Liver (tissue), 9 donors: ENCODE measurements around the gene TAPBP. TPM values are rescaled to one million over a fixed set of nuclear protein-coding genes. Genes with fewer than 3 reads are reported as not detected.
A peak's percentile ranks its signal among the peaks of the same experiment; 100 is the strongest.

ENCODE experiments used
- DNase-seq: peaks from one replicate; pipeline ENCODE4 v3.0.0-alpha.2; 2017; ENCODE audit warnings: low spot score
- H3K27ac ChIP-seq, 2 donors: one replicate each; pipeline ENCODE4 v1.7.0; 2013; ENCODE audit warnings: inconsistent platforms in 2 of 2, low read length in 2 of 2, control low read depth in 1 of 2, low read depth in 1 of 2, mild to moderate bottlenecking in 1 of 2
- H3K27me3 ChIP-seq, 4 donors: one replicate each; pipeline versions ENCODE4 v1.6.1 to v1.7.0; 2013; ENCODE audit warnings: low read length in 3 of 4, inconsistent platforms in 1 of 4, mild to moderate bottlenecking in 1 of 4, moderate library complexity in 1 of 4; ENCODE audit not compliant: control insufficient read depth in 4 of 4, insufficient read depth in 4 of 4
- H3K36me3 ChIP-seq, 4 donors: one replicate each; pipeline versions ENCODE4 v1.6.1 to v1.7.0; 2013; ENCODE audit warnings: low read length in 3 of 4, mild to moderate bottlenecking in 3 of 4, low read depth in 1 of 4, moderate library complexity in 1 of 4; ENCODE audit not compliant: control insufficient read depth in 4 of 4, insufficient read depth in 3 of 4
- H3K4me1 ChIP-seq, 4 donors: one replicate each; pipeline versions ENCODE4 v1.6.1 to v1.7.0; 2013; ENCODE audit warnings: low read length in 3 of 4, mild to moderate bottlenecking in 3 of 4, moderate library complexity in 1 of 4; ENCODE audit not compliant: control insufficient read depth in 4 of 4, insufficient read depth in 4 of 4
- H3K4me3 ChIP-seq, 3 donors: one replicate each; pipeline versions ENCODE4 v1.6.1 to v1.7.0; 2013; ENCODE audit warnings: low read length in 3 of 3, control low read depth in 1 of 3, low read depth in 1 of 3, mild to moderate bottlenecking in 1 of 3
- H3K9ac ChIP-seq, 2 donors: one replicate each; pipeline ENCODE4 v1.7.0; 2013; ENCODE audit warnings: low read length in 2 of 2, mild to moderate bottlenecking in 2 of 2, moderate library complexity in 2 of 2, control low read depth in 1 of 2, low read depth in 1 of 2
- H3K9me3 ChIP-seq, 4 donors: one replicate each; pipeline versions ENCODE4 v1.6.1 to v1.7.0; 2013; ENCODE audit warnings: low read length in 3 of 4; ENCODE audit not compliant: control insufficient read depth in 4 of 4
- ATF3 ChIP-seq: IDR thresholded peaks from 2 replicates; pipeline ENCODE4 v1.6.1; 2016; ENCODE audit warnings: antibody characterized with exemption
- CTCF ChIP-seq: fragments of 150-350 bp; IDR thresholded peaks from 2 replicates; pipeline ENCODE4 v1.5.1; 2017; ENCODE audit warnings: improper control_type of control experiment, low read depth, low read length; ENCODE audit not compliant: missing input control
- EGR1 ChIP-seq, 2 donors: IDR thresholded peaks; 2 replicates each; pipeline ENCODE4 v1.6.1; 2016 to 2018; ENCODE audit warnings: antibody characterized with exemption in 2 of 2, low read depth in 2 of 2
- FOXA1 ChIP-seq: IDR thresholded peaks from 2 replicates; pipeline ENCODE4 v1.6.1; 2016; ENCODE audit warnings: antibody characterized with exemption
- HNF4A ChIP-seq, 2 donors: conservative IDR thresholded peaks; 2 replicates each; pipeline ENCODE4 v1.6.1; 2016; ENCODE audit warnings: antibody characterized with exemption in 2 of 2, mild to moderate bottlenecking in 2 of 2
- HNF4G ChIP-seq: IDR thresholded peaks from 2 replicates; pipeline ENCODE4 v1.6.1; 2016; ENCODE audit warnings: antibody characterized with exemption
- MAX ChIP-seq: IDR thresholded peaks from 2 replicates; pipeline ENCODE4 v1.6.1; 2016; ENCODE audit warnings: antibody characterized with exemption
- NR2F2 ChIP-seq: IDR thresholded peaks from 2 replicates; pipeline ENCODE4 v1.6.1; 2016; ENCODE audit warnings: antibody characterized with exemption
- REST ChIP-seq: IDR thresholded peaks from 2 replicates; pipeline ENCODE4 v1.6.1; 2016; ENCODE audit warnings: antibody characterized with exemption, mild to moderate bottlenecking
- RXRA ChIP-seq, 2 donors: IDR thresholded peaks; 2 replicates each; pipeline ENCODE4 v1.6.1; 2017 to 2018; ENCODE audit warnings: antibody characterized with exemption in 2 of 2, mild to moderate bottlenecking in 1 of 2
- SP1 ChIP-seq: IDR thresholded peaks from 2 replicates; pipeline ENCODE4 v1.6.1; 2018; ENCODE audit warnings: antibody characterized with exemption, mild to moderate bottlenecking
- TAF1 ChIP-seq: conservative IDR thresholded peaks from 2 replicates; pipeline ENCODE4 v1.6.1; 2016; ENCODE audit warnings: antibody characterized with exemption, mild to moderate bottlenecking
- YY1 ChIP-seq: IDR thresholded peaks from 2 replicates; pipeline ENCODE4 v1.6.1; 2016; ENCODE audit warnings: antibody characterized with exemption, mild to moderate bottlenecking
- ZBTB33 ChIP-seq: IDR thresholded peaks from 2 replicates; pipeline ENCODE4 v1.6.1; 2016; ENCODE audit warnings: antibody characterized with exemption
- WGBS: extraction: QIAGEN DNeasy Blood & Tissue Kit; methylation state at CpG from one replicate; pipeline ENCODE4 v1.1.7; 2013; 5-methylcytosine and 5-hydroxymethylcytosine counted together
- polyA plus RNA-seq, 2 donors: library from polyadenylated mRNA; stranded (reverse) in 1 of 2; unstranded in 1 of 2; fragments of 200-250 nt in 1 of 2; fragments of >200 nt in 1 of 2; fragmentation: Nextera tagmentation in 1 of 2; extraction: Ambion mirVana in 1 of 2; gene quantifications; one replicate each; pipeline versions ENCODE4 v1.2.1 to v1.2.3, GENCODE V29; 2013 to 2015
- total RNA-seq, 2 donors: library from RNA; depleted of rRNA; stranded (reverse); fragments of >200 nt; gene quantifications; one replicate each; pipeline ENCODE4 v1.2.3, GENCODE V29; 2014
- donor health status: healthy.
- donor health status: healthy.
- donor health status: healthy.
- donor health status: healthy.
- donor health status: healthy.

Gene TAPBP
- total and polyA plus RNA-seq, 4 donors = 47.9 to 74.0 (median 51.0) TPM

- H3K4me1 ChIP-seq = peaks cover 10 to 23% (median 20%) of the 10 kb centered on the region in 4 donors
- WGBS = 17% methylated on average over 21 of the region's 21 CpGs
- H3K36me3 ChIP-seq = peaks cover 7 to 48% (median 19%) of the 10 kb centered on the region in 4 donors
- H3K9me3 ChIP-seq = no peaks in the 10 kb centered on the region
- H3K27ac ChIP-seq = peak overlapping the region; percentile 85 to 87
- no peaks in the 10 kb centered on the region for H3K27me3 ChIP-seq
- peak overlapping the region; percentile 74 to 93 (median 83) for H3K4me3 ChIP-seq
- TF ChIP-seq FOXA1 (no peak), HNF4A (conservative IDR thresholded peaks at IDR 0.05) (no peak), RXRA (IDR thresholded peaks at IDR 0.05) (no peak), TAF1 (no peak), EGR1 (IDR thresholded peaks at IDR 0.05; ENCODE audit: low read depth in 2 of 2) (no peak), MAX (no peak), CTCF (no peak), HNF4G (no peak), ZBTB33 (no peak), YY1 (no peak), ATF3 (no peak), NR2F2 (no peak)
- peak overlapping the region; percentile 68 for H3K9ac ChIP-seq
- DNase-seq = no peak
Measured at GRCh38 chr6:33288141-33288920, 25.5 kb downstream of the TAPBP start.

GRCh38 chr6:33286946-33287914 lies 26.6 kb downstream of the TAPBP start:
- peaks cover 4 to 45% (median 17%) of the 10 kb centered on the region in 4 donors for H3K36me3 ChIP-seq

More at GRCh38 chr6:33286946-33287914, 26.6 kb downstream of the TAPBP start:
- Histone ChIP-seq H3K9ac (no peak overlapping the region), H3K4me1 (peaks cover 10 to 23% (median 20%) of the 10 kb centered on the region in 4 donors), H3K9me3 (no peaks in the 10 kb centered on the region), H3K27ac (no peak overlapping the region), H3K4me3 (no peak overlapping the region), H3K27me3 (no peaks in the 10 kb centered on the region)
- DNase-seq = no peak
- no peak for TF ChIP-seq RXRA (IDR thresholded peaks at IDR 0.05)
- no peak for TF ChIP-seq MAX
- no peak for TF ChIP-seq EGR1 (IDR thresholded peaks at IDR 0.05; ENCODE audit: low read depth in 2 of 2)
- no peak for TF ChIP-seq ZBTB33
- no peak for TF ChIP-seq TAF1
- no peak for TF ChIP-seq FOXA1
- no peak for TF ChIP-seq REST
- TF ChIP-seq CTCF = no peak
- TF ChIP-seq SP1 = no peak
- 93% methylated on average over 22 of the region's 22 CpGs for WGBS
